ENCODE results near the gene SH3RF3.

Gene SH3RF3

DNA sequence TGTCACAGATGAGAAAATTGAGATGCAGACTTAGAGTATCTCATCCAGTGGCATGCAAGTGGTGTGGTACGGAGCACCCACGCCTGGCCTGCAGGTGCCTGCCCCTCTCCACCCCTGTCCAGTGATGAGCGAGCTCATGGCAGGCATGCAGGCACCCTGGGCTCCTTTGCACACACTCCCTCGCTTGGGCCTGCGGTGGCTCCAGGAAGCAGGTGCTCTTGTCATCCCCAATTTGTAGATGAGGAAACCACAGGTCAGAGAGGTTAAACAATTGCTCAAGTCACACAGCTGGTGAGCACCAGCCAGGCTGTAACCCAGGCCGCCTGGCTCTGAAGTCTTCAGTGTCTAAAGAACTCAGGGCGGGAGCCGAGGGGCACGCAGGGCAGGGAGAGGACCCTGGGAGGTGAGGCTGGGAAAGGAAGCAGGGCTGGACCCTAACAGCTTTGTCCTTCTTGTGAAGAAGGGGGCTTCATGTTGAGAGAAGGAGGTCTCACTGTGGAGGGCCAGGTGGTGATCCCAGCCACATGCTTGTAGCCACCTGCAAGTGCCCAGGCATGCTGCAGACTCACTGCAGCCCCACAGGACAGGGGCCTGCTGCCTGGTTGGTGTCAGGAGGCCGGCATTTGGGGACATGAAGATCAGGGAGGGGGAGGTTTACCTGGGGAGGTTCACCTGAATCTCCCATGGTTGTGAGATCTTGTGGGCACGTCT, 166.2 kb downstream of the SH3RF3 start:
- DNase-seq: no peak

DNA sequence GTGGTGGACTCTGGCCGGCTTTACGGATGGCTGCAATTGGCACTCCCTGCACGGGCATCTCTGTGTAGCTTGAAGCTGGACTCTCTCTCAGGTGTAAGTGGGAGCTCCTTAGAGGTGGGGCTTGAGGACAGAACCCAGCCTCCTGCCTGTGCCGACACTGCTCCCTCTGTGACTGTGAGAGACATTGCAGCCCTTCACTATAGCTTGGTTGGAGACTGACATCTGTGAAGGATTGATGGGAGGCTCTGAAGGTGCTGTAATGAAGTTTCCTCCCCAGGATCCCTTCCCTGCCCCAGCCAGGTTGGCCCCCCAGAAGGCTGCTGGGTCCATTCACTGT, 166.7 kb downstream of the SH3RF3 start:
- DNase-seq: no peak

DNA sequence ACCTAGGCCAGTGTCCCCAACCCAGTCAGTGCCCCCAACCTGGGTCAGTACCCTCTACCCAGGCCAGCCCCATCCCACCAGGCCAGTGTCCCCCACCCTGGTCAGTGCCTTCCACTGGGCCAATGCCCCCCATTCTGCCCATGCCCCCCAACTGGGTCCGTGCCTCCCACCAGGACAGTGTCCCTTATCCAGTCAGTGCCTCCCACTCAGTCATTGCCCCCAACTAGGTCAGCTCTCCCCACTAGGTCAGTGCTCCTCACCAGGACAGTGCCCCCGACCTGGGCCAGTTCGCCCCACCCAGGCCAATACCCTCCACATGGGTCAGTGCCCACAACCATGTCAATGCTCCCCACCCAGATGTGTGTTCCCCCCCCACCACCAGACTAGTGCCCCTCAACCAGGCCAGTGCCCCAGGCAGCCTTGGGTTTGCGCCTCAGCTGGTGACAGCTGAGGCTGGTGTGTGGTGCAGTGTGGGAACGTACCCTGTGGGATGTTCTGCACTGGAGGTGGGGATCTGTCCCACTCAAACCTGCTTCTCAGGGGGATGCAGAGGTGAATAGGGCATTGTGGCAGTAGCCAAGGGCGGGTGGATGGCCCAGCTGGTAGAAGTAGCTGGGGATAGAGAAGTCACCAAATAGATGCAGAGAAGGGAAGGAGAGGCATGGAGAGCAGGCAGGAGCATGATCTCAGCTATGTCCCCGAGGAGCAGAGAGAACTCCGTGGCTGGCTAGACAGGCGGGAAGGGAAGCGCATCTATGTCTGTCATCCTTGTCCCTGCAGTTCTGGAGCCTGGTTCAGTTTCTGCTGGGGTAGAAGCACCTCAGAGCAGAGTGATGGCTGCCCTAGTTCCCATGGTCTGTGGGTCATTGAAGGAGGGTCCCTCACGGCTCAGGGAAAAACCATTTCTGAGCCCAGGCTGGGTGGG, 168.8 kb downstream of the SH3RF3 start:
- no peak for DNase-seq

DNA sequence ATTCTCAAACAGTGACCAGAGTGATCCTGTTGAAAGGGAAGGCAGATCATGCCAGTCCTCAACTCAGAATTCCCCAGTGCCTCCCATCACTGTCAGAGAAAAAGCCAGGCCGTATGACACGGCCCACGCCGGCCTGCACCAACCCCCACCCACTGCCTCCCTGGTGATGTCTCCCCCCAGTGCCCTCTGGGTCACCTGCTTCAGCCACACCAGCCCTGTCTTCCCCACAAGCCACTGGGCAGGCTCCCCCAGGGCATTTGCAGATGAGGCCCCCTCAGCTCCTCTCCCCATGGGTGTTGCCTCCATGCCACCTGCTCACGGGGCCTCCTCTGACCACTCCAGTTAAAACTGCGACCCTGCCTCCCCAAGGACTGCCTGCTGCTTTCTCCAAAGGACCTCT, 169.8 kb downstream of the SH3RF3 start:
- no peak for DNase-seq

DNA sequence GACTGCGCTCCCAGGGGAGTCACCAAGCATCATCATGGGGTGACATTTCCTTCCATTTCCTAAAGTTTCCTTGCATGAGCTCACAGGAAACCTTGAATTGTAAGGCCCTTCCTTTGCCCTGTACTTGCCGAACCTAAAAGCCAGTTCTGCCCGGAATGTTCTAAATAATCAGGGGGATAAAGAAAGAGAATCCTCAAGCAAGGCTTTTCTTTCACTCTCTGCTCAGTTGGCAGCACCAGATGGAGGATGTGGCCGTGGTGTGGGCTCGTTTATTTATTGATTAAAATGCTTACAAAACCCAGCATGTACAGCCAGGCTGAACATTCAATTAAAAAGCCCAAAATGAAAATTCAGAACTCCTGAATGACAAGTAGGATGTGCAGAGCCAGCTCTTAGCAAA, 170.5 kb downstream of the SH3RF3 start:
- DNase-seq: no peak

DNA sequence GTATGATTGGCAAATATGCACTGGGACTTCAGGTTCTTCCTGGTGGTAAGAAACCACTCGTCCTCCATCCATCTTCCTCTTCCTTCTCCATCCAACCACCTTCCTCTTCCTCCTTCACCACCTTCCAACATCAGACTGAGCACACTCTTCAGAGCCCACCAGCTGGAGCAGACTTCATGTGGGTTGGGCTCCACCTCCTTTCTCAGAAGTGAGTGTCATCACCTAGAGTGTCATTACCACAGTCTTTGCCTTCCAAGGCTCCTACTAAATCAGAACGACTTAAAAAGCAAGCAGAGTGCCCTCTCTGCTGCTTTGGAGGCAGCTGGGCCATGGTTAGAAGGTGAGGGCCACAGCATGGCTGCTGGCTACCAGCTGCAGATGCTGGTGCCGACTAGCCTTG, 171.6 kb downstream of the SH3RF3 start:
- no peak for DNase-seq

DNA sequence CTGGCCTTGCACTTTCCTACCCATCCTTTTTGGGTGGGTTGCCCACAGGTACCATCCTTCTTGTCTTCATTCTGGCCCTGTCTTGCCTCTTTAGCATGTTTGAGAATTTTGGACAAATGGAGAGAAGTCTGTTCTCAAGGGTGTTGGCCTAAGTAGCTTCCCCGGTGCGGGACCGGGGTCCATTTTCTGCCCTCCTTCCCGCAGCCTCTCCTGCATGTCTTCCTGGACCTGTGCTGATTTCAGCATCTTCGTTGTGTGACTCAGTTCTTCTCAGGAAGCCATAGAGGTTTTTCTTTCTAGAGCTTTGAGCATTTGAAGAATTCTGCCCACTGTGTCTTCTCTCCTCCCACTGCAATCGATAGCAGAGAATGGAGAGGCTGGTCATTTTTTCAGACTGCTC, 172.7 kb downstream of the SH3RF3 start:
- no peak for DNase-seq

DNA sequence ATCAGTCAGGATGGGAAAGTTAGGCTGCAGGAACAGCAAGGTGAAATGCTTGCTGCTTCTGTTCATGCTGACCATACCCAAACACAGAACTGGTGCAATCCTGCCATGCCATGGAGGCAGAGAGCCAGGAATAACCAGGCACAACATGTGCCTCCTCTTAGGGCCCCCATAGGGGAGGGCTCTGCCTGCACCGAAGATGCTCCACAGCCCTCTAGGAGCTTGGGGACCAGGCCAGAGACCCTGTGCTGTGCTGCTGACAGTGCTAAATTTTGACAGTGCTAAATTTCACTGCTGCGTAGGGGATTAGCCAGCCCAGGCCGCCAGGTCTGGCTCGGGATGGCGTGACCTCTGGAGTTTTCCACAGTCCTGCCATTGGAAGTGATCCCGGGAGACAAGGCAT, 173.3 kb downstream of the SH3RF3 start:
- no peak for DNase-seq

DNA sequence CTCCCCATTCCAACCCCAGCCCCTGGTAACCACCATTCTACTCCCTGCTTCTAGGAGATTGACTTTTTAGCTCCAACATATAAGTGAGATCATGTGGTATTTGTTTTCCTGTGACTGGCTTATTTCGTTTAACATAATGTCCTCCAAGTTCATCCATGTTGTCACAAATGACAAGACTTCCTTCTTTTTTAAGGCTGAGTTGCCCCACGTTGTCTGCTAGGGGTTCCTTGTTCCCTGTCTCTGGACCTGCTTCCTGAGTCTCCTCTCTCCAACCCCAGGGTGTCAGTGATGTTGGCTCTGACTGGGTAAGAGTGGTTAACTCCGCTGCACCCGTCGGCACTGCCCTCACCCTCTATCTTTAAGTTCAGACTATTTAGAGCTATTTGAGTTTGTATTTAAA, 175.2 kb downstream of the SH3RF3 start:
- no peak for DNase-seq

DNA sequence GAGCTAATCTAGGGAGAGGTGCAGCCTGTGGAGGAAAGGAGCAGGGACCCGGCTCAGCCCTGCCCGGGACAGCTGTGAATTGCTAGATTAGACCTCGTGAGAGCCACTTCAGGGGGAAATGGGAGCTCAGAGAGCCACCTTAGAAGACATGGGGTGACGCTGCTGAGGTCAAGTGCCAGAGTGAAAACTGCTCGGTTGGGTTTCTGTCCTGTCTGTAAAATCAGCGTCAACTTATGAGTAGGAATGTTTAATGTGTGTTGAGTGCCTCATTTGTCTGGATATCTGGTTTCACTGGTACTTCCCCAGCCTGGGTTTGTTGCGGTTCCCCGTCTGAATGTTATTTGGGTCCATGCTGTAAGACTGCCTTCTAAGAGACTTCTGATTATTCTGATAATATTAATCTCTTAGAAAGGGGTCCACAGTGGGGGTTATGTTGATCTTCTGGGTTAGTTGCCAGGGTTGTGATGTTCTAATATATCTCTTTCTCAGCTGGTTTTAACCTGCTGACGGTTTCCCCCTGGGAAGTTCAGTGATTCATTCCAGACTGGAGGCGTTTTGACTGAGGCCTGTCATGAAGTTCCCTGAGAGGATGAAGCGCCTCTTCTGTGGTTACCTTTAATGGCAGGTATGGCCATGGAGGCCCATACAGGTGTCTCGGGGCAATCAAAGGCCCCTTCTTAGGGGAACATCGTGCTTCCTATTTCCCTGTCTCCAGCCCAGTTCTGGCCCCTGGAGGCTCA, 175.9 kb downstream of the SH3RF3 start:
- no peak for DNase-seq

DNA sequence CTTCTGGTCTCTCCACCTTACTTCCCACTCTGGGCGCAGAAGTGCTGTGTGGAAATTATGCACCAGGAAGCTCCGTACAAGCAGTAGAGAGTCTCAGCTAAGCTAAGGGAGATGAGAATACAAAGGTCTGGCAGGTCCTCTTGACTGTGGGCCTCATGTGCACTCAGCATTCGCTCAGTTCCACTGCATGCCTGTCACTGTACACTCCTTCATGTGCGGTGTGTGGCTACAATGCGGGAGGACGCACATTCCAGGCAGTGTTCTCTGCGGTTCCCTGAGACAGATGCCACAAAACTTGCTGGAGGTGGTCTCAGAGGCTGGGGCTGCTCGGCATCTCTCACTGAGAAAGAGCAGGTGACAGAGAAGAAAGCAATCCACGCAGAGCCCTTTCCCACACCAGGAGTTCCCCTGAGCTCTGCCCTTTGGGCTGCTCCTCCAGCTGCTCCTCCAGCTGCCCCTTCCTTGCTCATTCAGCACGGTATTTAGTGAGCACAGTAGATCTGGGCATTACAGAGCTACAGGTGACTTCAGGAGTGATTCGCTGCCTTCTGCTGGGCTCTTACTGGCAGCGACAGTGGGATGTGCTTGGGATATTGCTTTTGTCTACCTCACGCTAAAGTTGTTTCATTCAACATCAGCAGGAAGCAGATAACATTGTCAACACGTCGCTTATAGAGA, 176.6 kb downstream of the SH3RF3 start:
- no peak for DNase-seq

DNA sequence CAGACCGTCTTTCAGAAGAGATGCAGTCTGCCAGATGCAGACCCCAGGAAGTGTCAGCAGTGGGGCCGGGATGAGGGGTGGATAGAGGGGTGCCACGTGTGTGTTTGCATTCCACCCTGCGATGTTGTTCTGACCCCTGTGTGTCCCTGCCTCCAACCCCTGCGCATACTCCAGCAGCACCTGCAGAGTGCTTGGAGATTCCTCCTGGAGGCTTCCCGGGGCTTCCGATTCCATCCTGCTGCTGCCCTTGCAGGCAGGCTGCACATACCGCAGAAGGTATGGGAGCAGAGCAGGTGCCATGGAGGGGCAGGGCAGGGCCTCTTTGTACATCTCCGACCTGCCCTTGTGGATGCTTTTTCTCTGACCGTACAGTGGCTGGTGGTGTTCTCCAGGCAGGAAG, 177.2 kb downstream of the SH3RF3 start:
- no peak for DNase-seq

DNA sequence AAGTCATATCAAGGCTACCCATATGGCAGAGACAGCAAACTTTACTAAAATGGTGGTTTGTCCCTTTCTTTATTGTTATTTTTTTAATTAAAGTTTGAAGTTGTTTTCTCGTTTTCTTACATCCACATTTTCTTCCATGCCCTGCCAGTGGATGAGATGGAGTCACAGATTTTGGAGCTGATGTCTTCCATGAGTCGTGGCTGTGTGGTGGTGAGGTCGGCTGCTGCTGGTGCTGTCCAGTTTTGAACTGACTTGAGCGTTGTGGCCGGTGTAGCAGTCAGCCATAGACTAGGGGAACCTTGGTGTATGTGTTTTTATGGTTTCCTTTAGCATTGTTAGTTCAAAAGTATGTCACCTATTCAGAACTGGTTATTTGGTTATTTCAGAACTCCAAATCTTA, 182.8 kb downstream of the SH3RF3 start:
- DNase-seq: no peak

DNA sequence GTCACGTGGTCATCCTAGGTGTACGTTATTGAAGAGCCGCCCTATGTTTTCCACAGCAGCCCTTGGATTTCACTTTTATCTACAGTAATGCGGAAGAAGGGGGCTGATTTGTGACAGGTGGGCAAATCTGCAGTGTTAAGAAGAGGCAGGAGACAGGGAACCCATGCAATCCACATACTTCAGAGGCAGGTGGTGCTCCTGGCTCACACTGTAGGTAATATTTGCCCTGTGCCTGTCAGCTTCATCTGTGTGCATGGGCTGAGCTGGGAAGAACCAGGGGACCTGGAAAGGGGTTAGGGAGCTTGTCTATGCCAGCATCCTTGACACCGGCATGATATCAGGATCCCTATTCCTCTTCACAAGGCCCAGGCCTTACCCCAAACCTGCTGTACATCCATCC, 183.9 kb downstream of the SH3RF3 start:
- no peak for DNase-seq

DNA sequence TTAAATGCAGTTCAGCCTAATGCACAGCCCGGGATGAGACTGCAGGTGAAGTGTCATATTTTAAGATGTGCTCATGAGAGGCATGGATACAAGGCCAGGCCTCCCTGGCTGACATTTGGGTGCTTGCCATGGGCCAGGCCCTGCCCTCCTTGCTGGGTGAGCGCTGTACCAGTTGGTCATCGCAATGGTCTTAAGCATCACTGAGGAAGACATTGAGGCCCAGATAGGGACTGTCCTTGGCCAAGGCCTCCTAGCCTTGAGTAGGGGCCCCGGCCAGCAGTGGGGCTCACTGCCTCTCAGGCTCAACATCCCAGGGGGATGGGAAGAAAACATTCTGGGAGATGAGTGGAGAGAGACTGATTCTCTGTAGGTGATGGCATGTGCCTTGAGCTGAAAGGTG, 184.3 kb downstream of the SH3RF3 start:
- DNase-seq: no peak

DNA sequence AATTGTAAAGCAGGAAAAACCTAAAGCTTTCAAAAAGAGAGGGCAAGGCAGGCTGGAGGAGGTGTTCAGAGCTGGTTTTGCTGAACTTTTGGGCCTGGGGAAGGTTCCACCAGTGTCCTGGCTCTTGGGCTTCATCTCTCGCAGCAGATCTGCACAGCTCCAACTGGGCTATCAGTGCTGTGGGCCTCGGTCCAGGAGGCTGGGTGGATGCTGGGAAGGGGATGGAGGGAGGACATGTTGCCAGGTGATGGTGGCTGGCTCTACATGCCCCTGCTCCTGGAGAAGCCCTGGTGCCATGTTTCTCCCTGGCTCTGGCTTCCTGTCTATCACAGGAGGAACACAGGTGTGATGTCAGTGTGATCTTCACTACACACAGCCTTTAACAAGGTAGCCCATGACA, 187.1 kb downstream of the SH3RF3 start:
- no peak for DNase-seq

DNA sequence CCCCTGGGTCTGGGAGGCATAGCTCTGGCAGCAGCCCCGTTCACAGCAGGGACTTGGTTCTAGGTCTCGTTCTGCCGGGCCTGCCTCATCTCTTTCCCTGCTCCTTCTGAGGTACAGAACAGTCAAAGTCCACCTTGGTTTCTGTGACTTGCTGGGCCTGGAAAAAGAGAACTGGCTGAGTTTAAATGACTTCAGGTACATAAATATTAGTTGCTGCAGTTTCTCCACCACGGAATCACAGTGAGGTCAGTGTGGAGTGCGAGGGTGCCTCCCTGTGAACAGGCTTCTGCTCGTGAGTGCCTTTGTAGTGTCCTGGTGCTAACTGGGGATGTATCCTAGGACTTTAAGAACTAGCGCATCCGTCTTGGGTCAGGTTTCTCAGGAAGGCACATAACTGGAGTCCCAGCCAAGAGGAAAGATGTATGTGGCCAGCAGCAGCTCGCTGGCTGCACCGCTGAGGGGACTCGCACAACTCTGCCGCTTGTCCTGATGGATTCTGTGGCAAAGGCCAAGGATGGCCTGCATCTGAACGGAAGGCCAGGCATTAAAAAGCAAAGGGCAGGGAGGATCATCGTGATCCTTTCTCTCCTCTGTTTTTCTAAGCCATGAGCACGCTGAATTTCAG, 188.6 kb downstream of the SH3RF3 start:
- no peak for DNase-seq

DNA sequence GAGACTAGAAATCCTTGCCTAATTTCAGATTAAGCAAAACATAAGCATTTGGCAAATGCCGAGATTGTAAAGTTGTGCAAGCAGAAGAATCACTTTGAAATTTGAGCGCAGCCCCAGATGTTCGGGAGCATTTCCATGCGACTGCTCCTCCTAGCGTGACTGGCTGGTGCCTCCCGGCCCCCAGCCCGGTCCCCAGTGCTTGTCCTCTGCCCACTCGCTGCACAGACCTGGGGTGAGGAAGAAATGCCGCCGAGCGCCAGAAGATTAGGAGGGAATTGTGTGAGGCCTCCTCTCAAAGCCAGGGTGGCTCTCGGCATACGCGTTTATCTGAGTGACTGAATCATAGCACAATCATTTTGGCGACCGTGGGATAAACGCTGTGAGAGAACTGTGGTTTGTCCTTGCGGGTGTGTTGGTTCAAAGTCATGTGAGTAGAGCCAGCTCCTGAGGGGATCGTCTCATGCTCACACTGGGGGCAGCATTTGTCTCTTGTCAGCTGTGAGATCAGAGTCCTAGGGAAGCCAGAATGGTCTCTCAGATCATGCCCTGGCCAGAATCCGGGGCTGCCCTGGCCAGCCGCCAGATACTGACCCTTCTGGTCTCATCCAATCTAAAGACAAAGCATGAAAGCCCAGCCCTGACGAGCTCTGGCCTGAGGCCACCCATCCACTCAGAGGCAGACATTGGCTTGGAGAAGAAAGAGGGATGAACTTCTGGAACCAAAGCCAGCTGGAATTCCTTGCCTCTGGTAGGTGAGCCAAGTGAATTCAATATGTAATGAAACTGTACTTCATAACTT, 189.3 kb downstream of the SH3RF3 start:
- no peak for DNase-seq

DNA sequence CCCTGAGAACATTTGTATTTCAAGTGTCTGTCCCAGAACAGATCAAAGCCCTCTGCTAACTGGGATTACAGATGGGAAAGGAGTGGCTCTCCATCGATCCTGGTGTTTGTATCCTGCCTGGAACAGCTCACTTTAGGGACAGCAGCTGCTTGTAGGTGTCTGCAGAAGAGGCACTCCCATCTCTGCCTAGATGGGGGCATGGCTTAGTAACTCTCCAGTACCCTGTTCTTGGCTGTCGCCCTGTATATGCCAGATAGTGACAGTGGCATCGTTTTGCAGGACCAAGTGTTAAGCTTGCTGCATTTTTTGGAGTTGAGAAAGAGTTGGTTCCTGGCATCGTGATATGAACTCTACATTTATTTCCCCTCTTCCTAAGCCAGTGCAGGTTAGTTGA, 189.9 kb downstream of the SH3RF3 start:
- no peak for DNase-seq

DNA sequence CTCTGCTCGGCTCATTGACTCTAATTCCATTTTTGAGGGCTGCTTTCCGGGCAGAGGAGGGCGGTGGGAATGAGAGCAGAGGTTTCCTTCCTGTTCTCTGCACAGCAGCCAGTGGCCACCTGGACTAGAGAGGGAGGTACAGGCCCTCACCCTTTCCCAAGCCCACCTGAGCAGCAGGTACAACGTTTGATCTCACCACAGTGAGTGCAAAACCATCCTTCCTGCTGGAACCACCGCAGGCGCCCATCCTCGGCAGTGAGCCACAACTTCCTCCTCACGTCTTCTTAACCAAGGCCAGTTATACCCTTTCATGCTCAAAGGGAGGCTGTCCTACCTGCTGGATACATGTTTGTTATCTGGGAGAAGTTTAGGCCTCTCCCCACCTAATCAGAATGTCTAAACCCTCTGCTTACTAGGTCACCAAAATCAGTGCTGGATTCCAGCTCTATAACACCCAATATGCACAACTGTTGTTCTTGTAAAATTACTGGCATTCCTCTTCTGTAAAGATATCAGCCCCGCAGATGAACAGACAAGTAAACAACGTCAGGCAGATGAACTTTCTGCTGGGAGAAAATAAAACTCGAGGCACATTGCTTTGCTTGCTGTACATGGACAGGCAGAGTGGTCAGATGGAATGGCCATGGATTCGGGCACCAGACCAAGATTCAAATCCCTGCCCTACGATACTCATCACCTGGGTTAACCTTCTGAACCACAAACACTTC, 191.4 kb downstream of the SH3RF3 start:
- DNase-seq: no peak

DNA sequence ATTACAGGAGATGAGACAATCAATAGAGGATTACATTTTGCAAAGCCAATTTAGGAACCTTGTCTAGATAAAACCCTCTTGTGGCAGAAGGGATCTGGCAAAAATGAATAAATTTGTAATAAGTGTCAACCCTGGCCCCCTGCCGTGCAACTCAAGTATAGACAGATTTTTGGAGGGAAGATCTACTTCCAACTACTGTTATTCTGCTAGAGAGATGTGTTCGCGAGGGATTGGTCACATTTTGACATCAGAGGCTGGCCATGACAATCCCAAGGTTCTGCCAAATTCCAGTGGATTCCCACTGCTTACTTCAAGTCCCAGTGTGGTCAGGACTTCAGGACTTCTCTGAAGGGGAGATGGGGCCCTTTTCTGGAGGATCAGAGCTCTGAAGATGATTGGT, 192.6 kb downstream of the SH3RF3 start:
- no peak for DNase-seq

All from NCI-H1105 (cell line).